HEK293 (cell line): Measurements from ENCODE around the gene SMARCB1.

ENCODE experiments used
- BCL11A ChIP-seq: fragments of 450-650 bp; formaldehyde crosslinking; IDR thresholded peaks from 2 replicates; pipeline ENCODE4 v1.5.1; 2016; ENCODE audit warnings: low read depth, missing biosample characterization, missing genetic modification characterization
- KLF1 ChIP-seq: fragments of 450-650 bp; formaldehyde crosslinking; IDR thresholded peaks from 2 replicates; pipeline ENCODE4 v1.5.1; 2016; ENCODE audit warnings: missing biosample characterization, missing genetic modification characterization
- KLF16 ChIP-seq: fragments of 450-650 bp; formaldehyde crosslinking; IDR thresholded peaks from 2 replicates; pipeline ENCODE4 v1.5.1; 2017; ENCODE audit warnings: missing biosample characterization, missing genetic modification characterization
- TSHZ1 ChIP-seq: fragments of 450-650 bp; formaldehyde crosslinking; IDR thresholded peaks from 2 replicates; pipeline ENCODE4 v1.5.1; 2016; ENCODE audit warnings: missing biosample characterization, missing genetic modification characterization, borderline replicate concordance
- ZFP69B ChIP-seq: fragments of 450-650 bp; formaldehyde crosslinking; IDR thresholded peaks from 2 replicates; pipeline ENCODE4 v1.5.1; 2016; ENCODE audit warnings: missing biosample characterization, missing genetic modification characterization
- ZNF394 ChIP-seq: fragments of 450-650 bp; formaldehyde crosslinking; IDR thresholded peaks from 2 replicates; pipeline ENCODE4 v1.5.1; 2016; ENCODE audit warnings: missing biosample characterization, missing genetic modification characterization, mild to moderate bottlenecking, moderate library complexity, borderline replicate concordance
- ZNF544 ChIP-seq: fragments of 450-650 bp; formaldehyde crosslinking; IDR thresholded peaks from 2 replicates; pipeline ENCODE4 v1.5.0; 2017; ENCODE audit warnings: missing biosample characterization, missing genetic modification characterization
- ZNF768 ChIP-seq: fragments of 450-650 bp; formaldehyde crosslinking; IDR thresholded peaks from 2 replicates; pipeline ENCODE4 v1.5.1; 2018; ENCODE audit warnings: missing biosample characterization, mild to moderate bottlenecking, missing genetic modification characterization
- ZNF792 ChIP-seq: fragments of 450-650 bp; formaldehyde crosslinking; IDR thresholded peaks from 2 replicates; pipeline ENCODE4 v1.5.1; 2016; ENCODE audit warnings: missing biosample characterization, missing genetic modification characterization
- TF ChIP-seq, protein P1 (sequence below): fragments of 450-650 bp; formaldehyde crosslinking; IDR thresholded peaks from 2 replicates; pipeline ENCODE4 v1.5.1; 2016; ENCODE audit warnings: missing biosample characterization, missing genetic modification characterization
- TF ChIP-seq, protein P2 (sequence below): fragments of 450-650 bp; formaldehyde crosslinking; IDR thresholded peaks from 2 replicates; pipeline ENCODE4 v1.5.1; 2016; ENCODE audit warnings: missing biosample characterization, missing genetic modification characterization, low read depth
- TF ChIP-seq, protein P3 (sequence below): fragments of 450-650 bp; formaldehyde crosslinking; IDR thresholded peaks from 2 replicates; pipeline ENCODE4 v1.5.1; 2016; ENCODE audit warnings: missing biosample characterization, missing genetic modification characterization
- TF ChIP-seq, protein P4 (sequence below): fragments of 450-650 bp; formaldehyde crosslinking; IDR thresholded peaks from 2 replicates; pipeline ENCODE4 v1.5.1; 2016; ENCODE audit warnings: missing biosample characterization, missing genetic modification characterization

DNA sequence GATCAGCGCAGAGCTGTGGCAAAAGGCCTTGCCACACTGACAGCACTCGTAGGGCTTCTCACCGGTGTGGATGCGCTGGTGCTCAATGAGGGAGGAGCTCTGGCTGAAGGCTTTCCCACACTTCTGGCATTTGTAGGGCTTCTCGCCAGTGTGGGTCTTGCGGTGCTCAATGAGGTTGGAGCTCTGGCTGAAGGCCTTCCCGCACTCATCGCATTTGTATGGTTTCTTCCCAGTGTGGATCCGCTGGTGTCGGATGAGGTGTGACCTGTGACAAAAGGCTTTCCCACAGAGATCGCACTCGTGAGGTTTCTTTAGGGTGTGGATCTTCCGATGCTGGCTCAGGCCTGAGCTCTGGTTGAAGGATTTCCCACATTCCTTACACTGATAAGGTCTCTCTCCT lies 42.8 kb upstream of the SMARCB1 start:
- TF ChIP-seq BCL11A (tag by site-specific recombination) (no peak), ZNF544 (no peak), ZNF394 (no peak), KLF16 (no peak), ZFP69B (tag by site-specific recombination) (no peak), TSHZ1 (tag by site-specific recombination) (no peak), ZNF768 (tag by site-specific recombination) (no peak), ZNF792 (tag by site-specific recombination) (no peak), KLF1 (tag by site-specific recombination) (no peak)
- TF ChIP-seq, protein P1, sequence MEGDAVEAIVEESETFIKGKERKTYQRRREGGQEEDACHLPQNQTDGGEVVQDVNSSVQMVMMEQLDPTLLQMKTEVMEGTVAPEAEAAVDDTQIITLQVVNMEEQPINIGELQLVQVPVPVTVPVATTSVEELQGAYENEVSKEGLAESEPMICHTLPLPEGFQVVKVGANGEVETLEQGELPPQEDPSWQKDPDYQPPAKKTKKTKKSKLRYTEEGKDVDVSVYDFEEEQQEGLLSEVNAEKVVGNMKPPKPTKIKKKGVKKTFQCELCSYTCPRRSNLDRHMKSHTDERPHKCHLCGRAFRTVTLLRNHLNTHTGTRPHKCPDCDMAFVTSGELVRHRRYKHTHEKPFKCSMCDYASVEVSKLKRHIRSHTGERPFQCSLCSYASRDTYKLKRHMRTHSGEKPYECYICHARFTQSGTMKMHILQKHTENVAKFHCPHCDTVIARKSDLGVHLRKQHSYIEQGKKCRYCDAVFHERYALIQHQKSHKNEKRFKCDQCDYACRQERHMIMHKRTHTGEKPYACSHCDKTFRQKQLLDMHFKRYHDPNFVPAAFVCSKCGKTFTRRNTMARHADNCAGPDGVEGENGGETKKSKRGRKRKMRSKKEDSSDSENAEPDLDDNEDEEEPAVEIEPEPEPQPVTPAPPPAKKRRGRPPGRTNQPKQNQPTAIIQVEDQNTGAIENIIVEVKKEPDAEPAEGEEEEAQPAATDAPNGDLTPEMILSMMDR, result no peak
- TF ChIP-seq, protein P2, sequence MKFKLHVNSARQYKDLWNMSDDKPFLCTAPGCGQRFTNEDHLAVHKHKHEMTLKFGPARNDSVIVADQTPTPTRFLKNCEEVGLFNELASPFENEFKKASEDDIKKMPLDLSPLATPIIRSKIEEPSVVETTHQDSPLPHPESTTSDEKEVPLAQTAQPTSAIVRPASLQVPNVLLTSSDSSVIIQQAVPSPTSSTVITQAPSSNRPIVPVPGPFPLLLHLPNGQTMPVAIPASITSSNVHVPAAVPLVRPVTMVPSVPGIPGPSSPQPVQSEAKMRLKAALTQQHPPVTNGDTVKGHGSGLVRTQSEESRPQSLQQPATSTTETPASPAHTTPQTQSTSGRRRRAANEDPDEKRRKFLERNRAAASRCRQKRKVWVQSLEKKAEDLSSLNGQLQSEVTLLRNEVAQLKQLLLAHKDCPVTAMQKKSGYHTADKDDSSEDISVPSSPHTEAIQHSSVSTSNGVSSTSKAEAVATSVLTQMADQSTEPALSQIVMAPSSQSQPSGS (tag by site-specific recombination), result no peak
- TF ChIP-seq, protein P3, sequence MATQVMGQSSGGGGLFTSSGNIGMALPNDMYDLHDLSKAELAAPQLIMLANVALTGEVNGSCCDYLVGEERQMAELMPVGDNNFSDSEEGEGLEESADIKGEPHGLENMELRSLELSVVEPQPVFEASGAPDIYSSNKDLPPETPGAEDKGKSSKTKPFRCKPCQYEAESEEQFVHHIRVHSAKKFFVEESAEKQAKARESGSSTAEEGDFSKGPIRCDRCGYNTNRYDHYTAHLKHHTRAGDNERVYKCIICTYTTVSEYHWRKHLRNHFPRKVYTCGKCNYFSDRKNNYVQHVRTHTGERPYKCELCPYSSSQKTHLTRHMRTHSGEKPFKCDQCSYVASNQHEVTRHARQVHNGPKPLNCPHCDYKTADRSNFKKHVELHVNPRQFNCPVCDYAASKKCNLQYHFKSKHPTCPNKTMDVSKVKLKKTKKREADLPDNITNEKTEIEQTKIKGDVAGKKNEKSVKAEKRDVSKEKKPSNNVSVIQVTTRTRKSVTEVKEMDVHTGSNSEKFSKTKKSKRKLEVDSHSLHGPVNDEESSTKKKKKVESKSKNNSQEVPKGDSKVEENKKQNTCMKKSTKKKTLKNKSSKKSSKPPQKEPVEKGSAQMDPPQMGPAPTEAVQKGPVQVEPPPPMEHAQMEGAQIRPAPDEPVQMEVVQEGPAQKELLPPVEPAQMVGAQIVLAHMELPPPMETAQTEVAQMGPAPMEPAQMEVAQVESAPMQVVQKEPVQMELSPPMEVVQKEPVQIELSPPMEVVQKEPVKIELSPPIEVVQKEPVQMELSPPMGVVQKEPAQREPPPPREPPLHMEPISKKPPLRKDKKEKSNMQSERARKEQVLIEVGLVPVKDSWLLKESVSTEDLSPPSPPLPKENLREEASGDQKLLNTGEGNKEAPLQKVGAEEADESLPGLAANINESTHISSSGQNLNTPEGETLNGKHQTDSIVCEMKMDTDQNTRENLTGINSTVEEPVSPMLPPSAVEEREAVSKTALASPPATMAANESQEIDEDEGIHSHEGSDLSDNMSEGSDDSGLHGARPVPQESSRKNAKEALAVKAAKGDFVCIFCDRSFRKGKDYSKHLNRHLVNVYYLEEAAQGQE (tag by site-specific recombination), result no peak
- TF ChIP-seq, protein P4, sequence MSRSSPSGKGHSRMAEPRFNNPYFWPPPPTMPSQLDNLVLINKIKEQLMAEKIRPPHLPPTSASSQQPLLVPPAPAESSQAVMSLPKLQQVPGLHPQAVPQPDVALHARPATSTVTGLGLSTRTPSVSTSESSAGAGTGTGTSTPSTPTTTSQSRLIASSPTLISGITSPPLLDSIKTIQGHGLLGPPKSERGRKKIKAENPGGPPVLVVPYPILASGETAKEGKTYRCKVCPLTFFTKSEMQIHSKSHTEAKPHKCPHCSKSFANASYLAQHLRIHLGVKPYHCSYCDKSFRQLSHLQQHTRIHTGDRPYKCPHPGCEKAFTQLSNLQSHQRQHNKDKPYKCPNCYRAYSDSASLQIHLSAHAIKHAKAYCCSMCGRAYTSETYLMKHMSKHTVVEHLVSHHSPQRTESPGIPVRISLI, result no peak
